NCI-H146 (cell line): ENCODE data around the gene AKAP1.

Experiments used
- DNase-seq: peaks from one replicate; lab custom pipeline; 2025; lab: John Stamatoyannopoulos, UW

AKAP1 gene

GRCh38 chr17:57130708-57131461 lies 45.8 kb downstream of the AKAP1 start:
- DNase-seq, result peak; percentile 66

GRCh38 chr17:57132663-57133062 lies 47.6 kb downstream of the AKAP1 start:
- DNase-seq, result no peak

- no peak for DNase-seq
Observed at GRCh38 chr17:57133486-57133885, 48.4 kb downstream of the AKAP1 start.

- peak; percentile 85 for DNase-seq
Observed at GRCh38 chr17:57135026-57135788, 50.2 kb downstream of the AKAP1 start.

GRCh38 chr17:57135789-57136291 lies 50.8 kb downstream of the AKAP1 start:
- DNase-seq, result peak; percentile 90

- no peak for DNase-seq
Observed at GRCh38 chr17:57136355-57136754, 51.3 kb downstream of the AKAP1 start.

GRCh38 chr17:57138030-57138911 lies 53.2 kb downstream of the AKAP1 start:
- DNase-seq, result no peak

GRCh38 chr17:57138956-57139576 lies 54.0 kb downstream of the AKAP1 start:
- peak; percentile 45 for DNase-seq

- DNase-seq, result no peak
Observed at GRCh38 chr17:57140316-57140715, 55.3 kb downstream of the AKAP1 start.

- DNase-seq, result no peak
Observed at GRCh38 chr17:57142925-57143324, 57.9 kb downstream of the AKAP1 start.

- DNase-seq, result no peak
Observed at GRCh38 chr17:57143361-57143760, 58.3 kb downstream of the AKAP1 start.

- no peak for DNase-seq
Observed at GRCh38 chr17:57143919-57144318, 58.9 kb downstream of the AKAP1 start.

- DNase-seq, result no peak
Observed at GRCh38 chr17:57144567-57144966, 59.5 kb downstream of the AKAP1 start.

GRCh38 chr17:57145347-57145746 lies 60.3 kb downstream of the AKAP1 start:
- DNase-seq, result no peak

GRCh38 chr17:57146273-57146672 lies 61.2 kb downstream of the AKAP1 start:
- DNase-seq, result no peak

- DNase-seq, result no peak
Observed at GRCh38 chr17:57151798-57152197, 66.8 kb downstream of the AKAP1 start.

- no peak for DNase-seq
Observed at GRCh38 chr17:57152967-57153528, 68.0 kb downstream of the AKAP1 start.

GRCh38 chr17:57154921-57155320 lies 69.9 kb downstream of the AKAP1 start:
- no peak for DNase-seq

GRCh38 chr17:57158325-57158724 lies 73.3 kb downstream of the AKAP1 start:
- DNase-seq, result no peak

- DNase-seq, result no peak
Observed at GRCh38 chr17:57158795-57159194, 73.7 kb downstream of the AKAP1 start.

- DNase-seq, result no peak
Observed at GRCh38 chr17:57160624-57161023, 75.6 kb downstream of the AKAP1 start.
